ENCODE measurements around the gene CELF6.

GRCh38 chr15:72285402-72285801 lies 34.6 kb downstream of the CELF6 start:
- TF ChIP-seq, protein P1, sequence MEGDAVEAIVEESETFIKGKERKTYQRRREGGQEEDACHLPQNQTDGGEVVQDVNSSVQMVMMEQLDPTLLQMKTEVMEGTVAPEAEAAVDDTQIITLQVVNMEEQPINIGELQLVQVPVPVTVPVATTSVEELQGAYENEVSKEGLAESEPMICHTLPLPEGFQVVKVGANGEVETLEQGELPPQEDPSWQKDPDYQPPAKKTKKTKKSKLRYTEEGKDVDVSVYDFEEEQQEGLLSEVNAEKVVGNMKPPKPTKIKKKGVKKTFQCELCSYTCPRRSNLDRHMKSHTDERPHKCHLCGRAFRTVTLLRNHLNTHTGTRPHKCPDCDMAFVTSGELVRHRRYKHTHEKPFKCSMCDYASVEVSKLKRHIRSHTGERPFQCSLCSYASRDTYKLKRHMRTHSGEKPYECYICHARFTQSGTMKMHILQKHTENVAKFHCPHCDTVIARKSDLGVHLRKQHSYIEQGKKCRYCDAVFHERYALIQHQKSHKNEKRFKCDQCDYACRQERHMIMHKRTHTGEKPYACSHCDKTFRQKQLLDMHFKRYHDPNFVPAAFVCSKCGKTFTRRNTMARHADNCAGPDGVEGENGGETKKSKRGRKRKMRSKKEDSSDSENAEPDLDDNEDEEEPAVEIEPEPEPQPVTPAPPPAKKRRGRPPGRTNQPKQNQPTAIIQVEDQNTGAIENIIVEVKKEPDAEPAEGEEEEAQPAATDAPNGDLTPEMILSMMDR (IDR thresholded peaks at IDR 0.05; ENCODE audit: poor library complexity), result no peak
- no peak for TF ChIP-seq EZH2phosphoT487 (IDR thresholded peaks at IDR 0.05; ENCODE audit: low read depth, severe bottlenecking, unreplicated experiment)
